HFF-Myc (cell line): Measurements from ENCODE around the gene OTULINL.

ENCODE experiments used
- DNase-seq: peaks from one replicate; pipeline ENCODE4 v3.0.0-alpha.2; 2011; ENCODE audit warnings: low read depth; ENCODE audit errors: extremely low read depth
- H3K4me3 ChIP-seq: replicated peaks from 2 replicates; pipeline ENCODE4 v1.5.1; 2011; ENCODE audit warnings: low read depth, mild to moderate bottlenecking, control low read depth, low read length
- CTCF ChIP-seq: IDR thresholded peaks from 2 replicates; pipeline ENCODE4 v1.5.1; 2012; ENCODE audit warnings: mild to moderate bottlenecking, low read depth, low read length, control low read depth; ENCODE audit errors: missing control alignments

The OTULINL gene

GRCh38 chr5:14581891-14582796, 552 bp downstream of the OTULINL start:
- no peak for DNase-seq
- no peak for TF ChIP-seq CTCF
- peak overlapping the region; percentile 39 for H3K4me3 ChIP-seq

DNA sequence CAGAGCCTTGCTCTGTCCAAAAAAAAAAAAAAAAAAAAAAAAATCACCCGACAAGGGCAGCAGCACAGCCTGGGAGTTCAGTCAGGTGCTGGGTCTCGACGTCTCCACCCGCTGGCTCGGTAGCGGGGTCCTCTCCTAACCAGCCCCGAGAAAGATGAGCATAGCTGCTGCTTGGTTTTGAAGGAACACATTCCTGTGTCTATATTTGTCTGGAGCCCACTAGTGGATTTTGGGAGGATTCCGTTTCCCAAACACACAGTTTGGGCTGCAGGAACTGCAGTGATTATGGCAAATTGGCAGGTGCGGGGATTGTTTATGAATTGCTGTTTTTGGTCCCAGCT, 1.2 kb downstream of the OTULINL start:
- no peak for DNase-seq
- no peak for TF ChIP-seq CTCF
- H3K4me3 ChIP-seq = no peak overlapping the region

DNA sequence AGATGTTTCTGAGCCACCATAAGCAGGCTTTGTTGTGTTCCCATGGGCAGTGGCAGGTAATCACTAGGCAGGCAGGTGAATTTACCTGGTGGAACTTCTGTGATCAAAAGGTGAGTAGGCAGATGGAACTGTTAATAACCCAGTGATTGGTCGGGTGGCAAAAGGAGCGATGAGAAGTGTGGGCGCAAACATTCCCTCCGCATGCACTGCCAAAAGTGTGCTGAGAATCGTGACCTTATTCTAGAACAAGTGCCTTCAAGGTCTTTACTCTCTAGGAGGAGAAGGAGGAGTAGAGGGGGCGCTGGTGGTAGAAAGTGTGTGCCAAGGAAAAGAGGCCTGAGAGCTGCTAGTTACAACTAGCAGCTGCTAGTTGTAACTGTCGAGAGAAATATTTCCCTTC, 3.3 kb downstream of the OTULINL start:
- DNase-seq = no peak
- no peak for TF ChIP-seq CTCF
- H3K4me3 ChIP-seq = no peak overlapping the region

- DNase-seq = no peak
- no peak for TF ChIP-seq CTCF
- H3K4me3 ChIP-seq = no peak overlapping the region
These were observed 5.6 kb downstream of the OTULINL start for GRCh38 chr5:14587150-14587549.

GRCh38 chr5:14588145-14588544, 6.6 kb downstream of the OTULINL start:
- TF ChIP-seq CTCF = no peak
- no peak for DNase-seq

DNA sequence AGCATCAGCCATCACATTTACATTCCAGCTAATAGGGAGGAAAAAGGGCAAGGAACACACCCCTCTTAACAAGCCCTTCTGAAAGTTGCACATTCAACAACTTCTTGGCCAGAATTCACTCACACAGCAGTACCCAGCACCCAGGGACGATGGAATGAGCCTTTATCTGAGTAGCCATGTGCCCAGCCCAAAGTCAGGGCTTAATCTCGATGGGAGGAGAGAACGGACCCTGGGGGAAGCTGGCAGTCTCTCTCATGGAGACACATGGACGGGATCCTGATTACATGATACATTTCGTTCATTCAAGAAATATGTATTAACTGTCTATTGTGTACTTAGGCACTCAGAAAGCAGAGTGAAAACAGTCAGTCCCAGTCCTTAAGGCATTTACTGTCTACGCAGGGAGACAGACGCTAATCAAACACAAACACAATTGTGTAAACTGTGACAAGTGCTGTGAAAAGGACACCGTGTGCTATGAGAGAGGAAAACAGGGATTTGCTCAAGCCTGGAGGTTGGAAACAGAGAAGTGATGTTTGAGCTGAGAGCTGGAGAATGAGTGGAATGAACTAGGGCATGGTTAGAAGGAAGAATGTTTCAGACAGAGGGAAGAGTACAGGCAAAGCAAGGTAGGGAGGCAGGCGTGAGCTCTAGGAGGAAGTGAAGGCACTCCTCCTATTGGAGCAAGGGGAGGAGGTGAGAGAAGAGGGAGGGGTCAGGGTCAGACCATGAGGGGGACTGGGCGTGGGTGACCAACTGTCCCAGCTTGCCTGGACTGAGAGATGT, 7.4 kb downstream of the OTULINL start:
- H3K4me3 ChIP-seq = no peak overlapping the region
- DNase-seq = no peak
- no peak for TF ChIP-seq CTCF

More at GRCh38 chr5:14588145-14588544, 6.6 kb downstream of the OTULINL start:
- H3K4me3 ChIP-seq = no peak overlapping the region
